Liver (tissue), 9 donors: ENCODE results near the gene ADORA2A. TPM values are rescaled to one million over a fixed set of nuclear protein-coding genes. Genes with fewer than 3 reads are reported as not detected.

Experiments
- DNase-seq: peaks from one replicate; pipeline ENCODE4 v3.0.0-alpha.2; 2017; ENCODE audit warnings: low spot score
- H3K27ac ChIP-seq, 2 donors: one replicate each; pipeline ENCODE4 v1.7.0; 2013; ENCODE audit warnings: inconsistent platforms in 2 of 2, low read length in 2 of 2, control low read depth in 1 of 2, low read depth in 1 of 2, mild to moderate bottlenecking in 1 of 2
- H3K27me3 ChIP-seq, 4 donors: one replicate each; pipeline versions ENCODE4 v1.6.1 to v1.7.0; 2013; ENCODE audit warnings: low read length in 3 of 4, inconsistent platforms in 1 of 4, mild to moderate bottlenecking in 1 of 4, moderate library complexity in 1 of 4; ENCODE audit not compliant: control insufficient read depth in 4 of 4, insufficient read depth in 4 of 4
- H3K36me3 ChIP-seq, 4 donors: one replicate each; pipeline versions ENCODE4 v1.6.1 to v1.7.0; 2013; ENCODE audit warnings: low read length in 3 of 4, mild to moderate bottlenecking in 3 of 4, low read depth in 1 of 4, moderate library complexity in 1 of 4; ENCODE audit not compliant: control insufficient read depth in 4 of 4, insufficient read depth in 3 of 4
- H3K4me1 ChIP-seq, 4 donors: one replicate each; pipeline versions ENCODE4 v1.6.1 to v1.7.0; 2013; ENCODE audit warnings: low read length in 3 of 4, mild to moderate bottlenecking in 3 of 4, moderate library complexity in 1 of 4; ENCODE audit not compliant: control insufficient read depth in 4 of 4, insufficient read depth in 4 of 4
- H3K4me3 ChIP-seq, 3 donors: one replicate each; pipeline versions ENCODE4 v1.6.1 to v1.7.0; 2013; ENCODE audit warnings: low read length in 3 of 3, control low read depth in 1 of 3, low read depth in 1 of 3, mild to moderate bottlenecking in 1 of 3
- H3K9ac ChIP-seq, 2 donors: one replicate each; pipeline ENCODE4 v1.7.0; 2013; ENCODE audit warnings: low read length in 2 of 2, mild to moderate bottlenecking in 2 of 2, moderate library complexity in 2 of 2, control low read depth in 1 of 2, low read depth in 1 of 2
- H3K9me3 ChIP-seq, 4 donors: one replicate each; pipeline versions ENCODE4 v1.6.1 to v1.7.0; 2013; ENCODE audit warnings: low read length in 3 of 4; ENCODE audit not compliant: control insufficient read depth in 4 of 4
- ATF3 ChIP-seq: IDR thresholded peaks from 2 replicates; pipeline ENCODE4 v1.6.1; 2016; ENCODE audit warnings: antibody characterized with exemption
- EGR1 ChIP-seq, 2 donors: IDR thresholded peaks; 2 replicates each; pipeline ENCODE4 v1.6.1; 2016 to 2018; ENCODE audit warnings: antibody characterized with exemption in 2 of 2, low read depth in 2 of 2
- FOXA1 ChIP-seq: IDR thresholded peaks from 2 replicates; pipeline ENCODE4 v1.6.1; 2016; ENCODE audit warnings: antibody characterized with exemption
- FOXA2 ChIP-seq: IDR thresholded peaks from 2 replicates; pipeline ENCODE4 v1.6.1; 2016; ENCODE audit warnings: antibody characterized with exemption
- GABPA ChIP-seq, 2 donors: IDR thresholded peaks in 1 of 2; conservative IDR thresholded peaks in 1 of 2; 2 replicates each; pipeline ENCODE4 v1.6.1; 2016; ENCODE audit warnings: antibody characterized with exemption in 2 of 2, mild to moderate bottlenecking in 1 of 2, moderate library complexity in 1 of 2
- HNF4A ChIP-seq, 2 donors: conservative IDR thresholded peaks; 2 replicates each; pipeline ENCODE4 v1.6.1; 2016; ENCODE audit warnings: antibody characterized with exemption in 2 of 2, mild to moderate bottlenecking in 2 of 2
- HNF4G ChIP-seq: IDR thresholded peaks from 2 replicates; pipeline ENCODE4 v1.6.1; 2016; ENCODE audit warnings: antibody characterized with exemption
- JUND ChIP-seq, 2 donors: IDR thresholded peaks; 2 replicates each; pipeline ENCODE4 v1.6.1; 2016; ENCODE audit warnings: antibody characterized with exemption in 2 of 2
- NR2F2 ChIP-seq: IDR thresholded peaks from 2 replicates; pipeline ENCODE4 v1.6.1; 2016; ENCODE audit warnings: antibody characterized with exemption
- RAD21 ChIP-seq, 2 donors: IDR thresholded peaks; 2 replicates each; pipeline ENCODE4 v1.6.1; 2016; ENCODE audit warnings: antibody characterized with exemption in 2 of 2, mild to moderate bottlenecking in 2 of 2
- REST ChIP-seq: IDR thresholded peaks from 2 replicates; pipeline ENCODE4 v1.6.1; 2016; ENCODE audit warnings: antibody characterized with exemption, mild to moderate bottlenecking
- RXRA ChIP-seq, 2 donors: IDR thresholded peaks; 2 replicates each; pipeline ENCODE4 v1.6.1; 2017 to 2018; ENCODE audit warnings: antibody characterized with exemption in 2 of 2, mild to moderate bottlenecking in 1 of 2
- SP1 ChIP-seq: IDR thresholded peaks from 2 replicates; pipeline ENCODE4 v1.6.1; 2018; ENCODE audit warnings: antibody characterized with exemption, mild to moderate bottlenecking
- TAF1 ChIP-seq: conservative IDR thresholded peaks from 2 replicates; pipeline ENCODE4 v1.6.1; 2016; ENCODE audit warnings: antibody characterized with exemption, mild to moderate bottlenecking
- YY1 ChIP-seq: IDR thresholded peaks from 2 replicates; pipeline ENCODE4 v1.6.1; 2016; ENCODE audit warnings: antibody characterized with exemption, mild to moderate bottlenecking
- ZBTB33 ChIP-seq: IDR thresholded peaks from 2 replicates; pipeline ENCODE4 v1.6.1; 2016; ENCODE audit warnings: antibody characterized with exemption
- WGBS: extraction: QIAGEN DNeasy Blood & Tissue Kit; methylation state at CpG from one replicate; pipeline ENCODE4 v1.1.7; 2013; 5-methylcytosine and 5-hydroxymethylcytosine counted together
- polyA plus RNA-seq, 2 donors: library from polyadenylated mRNA; stranded (reverse) in 1 of 2; unstranded in 1 of 2; fragments of 200-250 nt in 1 of 2; fragments of >200 nt in 1 of 2; fragmentation: Nextera tagmentation in 1 of 2; extraction: Ambion mirVana in 1 of 2; gene quantifications; one replicate each; pipeline versions ENCODE4 v1.2.1 to v1.2.3, GENCODE V29; 2013 to 2015
- total RNA-seq, 2 donors: library from RNA; depleted of rRNA; stranded (reverse); fragments of >200 nt; gene quantifications; one replicate each; pipeline ENCODE4 v1.2.3, GENCODE V29; 2014
- TF ChIP-seq, protein P1 (sequence below): fragments of 150-350 bp; IDR thresholded peaks from 2 replicates; pipeline ENCODE4 v1.5.1; 2017; ENCODE audit warnings: improper control_type of control experiment, low read depth, low read length; ENCODE audit not compliant: missing input control
- TF ChIP-seq, protein P2 (sequence below): IDR thresholded peaks from 2 replicates; pipeline ENCODE4 v1.6.1; 2016; ENCODE audit warnings: antibody characterized with exemption
- donor health status: healthy.
- donor health status: healthy.
- donor health status: healthy.
- donor health status: healthy.
- donor health status: healthy.

Gene ADORA2A
- total and polyA plus RNA-seq, 4 donors, result 3.4 to 5.4 (median 3.9) TPM

DNA sequence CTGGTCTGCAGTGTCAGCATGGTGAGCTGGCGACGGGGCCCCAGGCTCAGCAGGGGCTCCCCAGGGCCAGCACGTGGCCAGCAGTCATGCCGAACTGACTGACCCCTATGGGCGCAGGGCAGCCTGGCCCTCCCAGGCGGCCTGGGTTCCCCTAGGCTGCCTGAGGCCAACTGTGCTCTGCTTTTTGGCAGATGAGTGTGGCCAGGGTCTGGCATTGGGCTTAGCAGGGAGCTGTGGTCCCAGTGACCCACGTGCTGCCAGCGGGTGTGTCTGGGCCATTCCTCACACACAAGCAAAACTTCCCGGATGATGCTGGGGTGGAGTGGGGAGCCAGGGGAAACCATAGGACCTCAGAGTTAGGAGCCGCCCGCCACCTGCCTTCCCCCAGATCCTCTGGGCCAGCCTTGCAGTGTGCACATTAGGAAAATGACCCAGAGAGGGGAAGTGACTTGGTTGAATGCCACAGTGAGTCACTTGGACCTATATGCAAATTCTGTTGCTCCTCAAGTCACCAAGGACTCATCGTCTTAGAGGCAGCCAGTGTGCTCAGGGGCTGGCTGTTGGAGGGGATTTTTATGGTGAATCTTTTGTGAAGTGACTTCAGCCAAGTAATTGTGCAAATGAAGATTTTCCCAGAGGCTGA lies 6.5 kb downstream of the ADORA2A start:
- Histone ChIP-seq H3K27me3 (no peaks in the 10 kb centered on the region), H3K36me3 (peaks cover 0 to 13% (median 6%) of the 10 kb centered on the region in 4 donors), H3K9me3 (no peaks in the 10 kb centered on the region), H3K4me3 (no peak overlapping the region), H3K4me1 (peaks cover 18 to 58% (median 37%) of the 10 kb centered on the region in 4 donors), H3K27ac (peak overlapping the region; percentile 71 to 83), H3K9ac (no peak overlapping the region)
- TF ChIP-seq, protein P1, sequence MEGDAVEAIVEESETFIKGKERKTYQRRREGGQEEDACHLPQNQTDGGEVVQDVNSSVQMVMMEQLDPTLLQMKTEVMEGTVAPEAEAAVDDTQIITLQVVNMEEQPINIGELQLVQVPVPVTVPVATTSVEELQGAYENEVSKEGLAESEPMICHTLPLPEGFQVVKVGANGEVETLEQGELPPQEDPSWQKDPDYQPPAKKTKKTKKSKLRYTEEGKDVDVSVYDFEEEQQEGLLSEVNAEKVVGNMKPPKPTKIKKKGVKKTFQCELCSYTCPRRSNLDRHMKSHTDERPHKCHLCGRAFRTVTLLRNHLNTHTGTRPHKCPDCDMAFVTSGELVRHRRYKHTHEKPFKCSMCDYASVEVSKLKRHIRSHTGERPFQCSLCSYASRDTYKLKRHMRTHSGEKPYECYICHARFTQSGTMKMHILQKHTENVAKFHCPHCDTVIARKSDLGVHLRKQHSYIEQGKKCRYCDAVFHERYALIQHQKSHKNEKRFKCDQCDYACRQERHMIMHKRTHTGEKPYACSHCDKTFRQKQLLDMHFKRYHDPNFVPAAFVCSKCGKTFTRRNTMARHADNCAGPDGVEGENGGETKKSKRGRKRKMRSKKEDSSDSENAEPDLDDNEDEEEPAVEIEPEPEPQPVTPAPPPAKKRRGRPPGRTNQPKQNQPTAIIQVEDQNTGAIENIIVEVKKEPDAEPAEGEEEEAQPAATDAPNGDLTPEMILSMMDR, result no peak
- TF ChIP-seq ZBTB33, result no peak
- TF ChIP-seq, protein P2, sequence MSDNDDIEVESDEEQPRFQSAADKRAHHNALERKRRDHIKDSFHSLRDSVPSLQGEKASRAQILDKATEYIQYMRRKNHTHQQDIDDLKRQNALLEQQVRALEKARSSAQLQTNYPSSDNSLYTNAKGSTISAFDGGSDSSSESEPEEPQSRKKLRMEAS, result no peak
- TF ChIP-seq SP1, result no peak
- 84% methylated on average over 12 of the region's 12 CpGs for WGBS
- DNase-seq, result no peak

- Histone ChIP-seq H3K27ac (peak overlapping the region; percentile 71 to 83), H3K27me3 (no peaks in the 10 kb centered on the region), H3K36me3 (peaks cover 0 to 13% (median 6%) of the 10 kb centered on the region in 4 donors), H3K4me3 (no peak overlapping the region), H3K9me3 (no peaks in the 10 kb centered on the region), H3K9ac (no peak overlapping the region), H3K4me1 (peaks cover 18 to 52% (median 35%) of the 10 kb centered on the region in 4 donors)
- 73% methylated on average over 16 of the region's 16 CpGs for WGBS
- no peak for DNase-seq
- no peak for TF ChIP-seq RAD21 (IDR thresholded peaks at IDR 0.05)
- TF ChIP-seq TAF1, result no peak
- TF ChIP-seq, protein P2, result no peak
- peak; percentile 80 to 83 for TF ChIP-seq JUND (IDR thresholded peaks at IDR 0.05)
- TF ChIP-seq NR2F2, result peak; percentile 96
- peak in 1 of 2 donors; percentile 83 for TF ChIP-seq GABPA (IDR thresholded peaks at IDR 0.05 in 1 of 2, conservative IDR thresholded peaks at IDR 0.05 in 1 of 2)
- no peak for TF ChIP-seq ZBTB33
- TF ChIP-seq REST, result no peak
- peak; percentile 47 for TF ChIP-seq SP1
- TF ChIP-seq ATF3, result no peak
- peak in 1 of 2 donors; percentile 60 for TF ChIP-seq RXRA (IDR thresholded peaks at IDR 0.05)
- peak in 1 of 2 donors; percentile 26 for TF ChIP-seq EGR1 (IDR thresholded peaks at IDR 0.05; ENCODE audit: low read depth in 2 of 2)
- no peak for TF ChIP-seq FOXA1
- no peak for TF ChIP-seq FOXA2
- TF ChIP-seq HNF4A (conservative IDR thresholded peaks at IDR 0.05), result no peak
- no peak for TF ChIP-seq HNF4G
- no peak for TF ChIP-seq YY1
Observed at GRCh38 chr22:24434471-24435322, 7.3 kb downstream of the ADORA2A start.
